HG03575 (cell line): ENCODE measurements around the gene LPIN1.
"Not testable (repeated sequence)": the region's sequence is repeated elsewhere in the genome, so short reads cannot be mapped to it uniquely, and the experiment has no call there.

Experiments
- ATAC-seq: cut with Tn5 transposase; IDR thresholded peaks from one replicate; pipeline ENCODE4 v1.9.1; 2021; ENCODE audit not compliant: unreplicated experiment, insufficient number of reproducible peaks, low FRiP score; ENCODE audit errors: extremely low read depth

The LPIN1 gene

DNA sequence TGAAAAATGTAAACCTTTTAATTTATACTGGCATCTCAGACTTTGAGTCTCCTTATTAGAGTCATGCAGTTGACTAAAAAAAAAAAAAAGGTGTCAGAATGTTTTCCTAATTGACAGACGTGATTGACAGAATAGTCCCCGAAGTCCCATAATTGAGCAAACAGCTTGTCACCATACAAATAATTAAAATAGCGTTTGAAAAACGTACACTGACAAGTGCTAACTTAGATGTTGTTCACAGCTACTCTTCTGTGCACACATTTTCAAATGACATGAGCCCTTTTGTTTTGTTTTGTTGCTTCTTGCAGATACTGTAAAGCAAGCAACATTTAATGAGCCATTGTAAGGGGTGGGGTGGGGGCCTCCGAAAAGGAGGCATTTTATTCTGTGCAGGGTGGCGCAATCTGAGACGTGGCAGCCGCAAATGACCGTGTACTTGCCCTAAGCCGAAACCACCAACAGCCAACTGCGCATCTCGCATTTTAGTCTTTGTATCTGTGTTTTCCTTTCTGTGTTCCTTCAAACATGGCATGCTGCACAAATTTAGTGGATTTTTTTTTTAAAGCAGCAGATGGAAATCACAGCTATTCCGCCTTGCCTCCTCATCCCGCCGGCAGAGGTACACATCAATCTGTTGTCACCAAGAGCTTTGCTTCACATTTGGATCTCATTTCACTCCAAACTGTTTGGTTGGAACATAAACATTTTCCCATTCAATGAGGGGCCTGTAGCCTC lies 52.4 kb downstream of the LPIN1 start:
- no peak for ATAC-seq

DNA sequence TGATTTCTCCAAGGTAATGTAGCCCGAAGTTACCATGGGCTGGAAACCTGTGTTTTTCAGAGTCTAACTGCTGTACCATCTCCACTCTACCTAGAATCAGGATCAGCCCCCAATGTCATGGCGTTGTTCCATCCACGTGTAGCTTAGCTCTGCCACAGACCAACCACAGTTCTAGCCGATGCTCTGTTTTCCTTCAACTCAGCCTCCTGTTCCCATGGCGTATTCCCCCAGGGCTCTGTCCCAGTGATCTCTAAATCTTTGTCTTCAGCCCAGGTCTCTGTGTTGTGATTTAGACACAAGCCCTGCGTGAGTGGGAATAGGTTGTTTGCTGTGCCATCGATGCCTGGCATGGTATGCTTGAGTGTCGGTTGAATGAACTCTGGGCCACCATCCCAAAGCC lies 53.4 kb downstream of the LPIN1 start:
- no peak for ATAC-seq

DNA sequence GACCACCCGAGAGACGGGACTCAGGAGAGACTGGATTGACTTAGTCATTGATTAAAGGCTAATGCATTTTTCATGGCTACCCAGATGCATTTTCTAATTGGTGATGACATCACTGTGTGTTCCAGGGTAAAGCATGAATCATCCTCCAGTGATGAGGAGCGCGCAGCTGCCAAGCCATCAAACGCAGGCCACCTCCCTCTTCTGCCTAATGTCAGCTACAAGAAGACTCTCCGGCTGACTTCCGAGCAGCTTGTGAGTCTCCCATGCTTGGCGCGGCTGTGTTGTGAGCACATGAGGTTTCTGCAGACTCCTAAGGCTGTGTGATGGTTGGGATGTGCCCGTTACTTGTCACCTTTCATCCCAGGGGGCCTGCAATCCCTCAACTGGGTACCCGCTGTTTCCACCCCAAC lies 56.4 kb downstream of the LPIN1 start:
- ATAC-seq = no peak

DNA sequence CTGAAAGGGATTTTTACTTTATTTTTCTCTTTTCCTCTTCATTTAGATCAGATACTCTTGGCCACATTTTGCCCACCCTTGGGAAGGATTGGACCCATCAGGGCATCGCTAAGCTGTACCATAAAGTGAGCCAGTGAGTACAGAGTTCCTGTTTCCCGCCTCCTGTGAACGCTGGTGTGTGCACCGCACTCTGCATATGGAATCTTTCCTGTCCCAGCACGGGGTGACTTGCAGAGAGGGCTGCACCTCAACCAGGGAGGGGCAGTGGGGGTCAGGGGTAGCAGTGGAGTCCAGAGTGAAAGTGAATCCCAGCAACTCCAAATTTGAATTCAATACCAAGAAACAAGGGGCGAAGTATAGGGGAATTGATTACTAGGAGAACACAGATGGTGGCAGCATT lies 58.6 kb downstream of the LPIN1 start:
- no peak for ATAC-seq

DNA sequence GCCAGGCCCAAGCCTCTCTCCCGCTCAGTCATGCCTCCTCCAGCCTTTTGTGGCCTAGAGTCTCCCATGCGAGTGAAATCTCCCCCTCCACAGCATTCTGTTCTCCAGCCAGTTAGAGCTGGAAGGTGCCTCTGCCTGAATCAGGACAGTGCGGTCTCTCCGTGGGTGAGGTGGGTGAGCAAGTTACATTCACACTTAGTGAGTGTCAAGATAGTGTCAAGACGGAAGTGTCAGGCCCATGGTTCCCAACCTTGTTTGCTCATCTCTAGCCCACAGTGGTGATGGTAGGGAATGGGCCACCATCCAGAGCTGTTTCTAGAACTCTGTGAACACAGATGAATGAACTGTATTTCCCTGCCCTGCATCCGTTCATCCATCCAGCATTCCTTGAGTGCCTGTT lies 59.5 kb downstream of the LPIN1 start:
- no peak for ATAC-seq

DNA sequence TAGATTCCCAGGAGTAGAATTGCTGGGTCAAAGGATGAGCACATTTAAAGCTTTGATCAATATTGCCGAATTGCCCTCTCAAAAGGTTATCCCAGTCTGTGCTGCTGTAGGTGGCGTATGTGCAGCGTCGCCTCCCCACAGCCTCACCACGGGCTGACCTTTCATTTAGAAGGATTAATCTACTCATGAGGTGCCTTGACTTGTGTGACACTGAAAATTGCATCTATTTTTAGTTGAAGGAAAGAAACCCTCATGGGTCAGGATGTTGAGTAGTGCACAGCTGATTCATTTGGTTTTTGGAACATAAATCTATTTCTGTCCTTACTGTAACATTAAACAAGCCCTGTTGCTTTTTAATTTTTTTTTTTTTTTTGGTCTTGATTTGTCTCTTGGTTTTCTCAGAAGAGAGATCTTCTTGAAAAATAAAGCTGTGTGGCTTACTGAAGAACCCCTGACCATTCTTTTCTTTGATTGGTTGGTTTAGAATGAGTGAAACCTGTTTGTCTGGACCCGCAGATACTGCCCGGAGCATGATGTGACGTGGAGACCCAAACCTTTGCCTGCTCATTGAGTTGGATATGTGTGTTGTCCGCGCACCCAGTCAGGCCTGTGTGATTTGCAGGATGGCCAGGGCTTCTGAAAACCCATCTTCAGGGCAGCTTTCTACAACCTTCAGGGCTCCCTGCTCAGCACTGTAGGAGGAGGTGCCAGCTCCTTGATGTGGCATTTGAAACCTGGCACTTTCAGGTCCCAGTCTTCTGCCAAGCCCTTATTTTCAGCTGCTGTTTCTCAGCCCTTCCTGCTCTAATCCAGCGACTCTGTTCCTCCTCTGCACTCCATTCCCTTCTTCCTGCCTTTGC lies 61.0 kb downstream of the LPIN1 start:
- no peak for ATAC-seq

DNA sequence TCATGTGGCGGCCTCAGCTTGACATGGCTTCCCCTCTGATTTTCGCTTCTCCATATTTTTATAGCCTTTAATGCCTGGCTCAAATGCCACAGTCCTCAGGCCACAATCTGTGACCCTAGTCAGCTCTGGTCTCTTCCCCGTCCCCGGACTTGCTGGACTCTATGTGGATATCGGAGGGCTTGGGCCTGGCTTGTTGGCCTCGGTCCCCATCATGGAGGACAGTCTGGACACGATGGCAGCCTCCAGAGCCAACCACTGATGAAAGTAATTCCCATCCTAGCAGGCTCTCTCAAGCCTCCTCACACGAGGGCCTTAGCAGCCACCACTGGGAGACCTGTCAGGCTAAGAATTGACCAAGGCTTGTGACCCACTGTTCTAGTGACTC lies 61.6 kb downstream of the LPIN1 start:
- no peak for ATAC-seq

DNA sequence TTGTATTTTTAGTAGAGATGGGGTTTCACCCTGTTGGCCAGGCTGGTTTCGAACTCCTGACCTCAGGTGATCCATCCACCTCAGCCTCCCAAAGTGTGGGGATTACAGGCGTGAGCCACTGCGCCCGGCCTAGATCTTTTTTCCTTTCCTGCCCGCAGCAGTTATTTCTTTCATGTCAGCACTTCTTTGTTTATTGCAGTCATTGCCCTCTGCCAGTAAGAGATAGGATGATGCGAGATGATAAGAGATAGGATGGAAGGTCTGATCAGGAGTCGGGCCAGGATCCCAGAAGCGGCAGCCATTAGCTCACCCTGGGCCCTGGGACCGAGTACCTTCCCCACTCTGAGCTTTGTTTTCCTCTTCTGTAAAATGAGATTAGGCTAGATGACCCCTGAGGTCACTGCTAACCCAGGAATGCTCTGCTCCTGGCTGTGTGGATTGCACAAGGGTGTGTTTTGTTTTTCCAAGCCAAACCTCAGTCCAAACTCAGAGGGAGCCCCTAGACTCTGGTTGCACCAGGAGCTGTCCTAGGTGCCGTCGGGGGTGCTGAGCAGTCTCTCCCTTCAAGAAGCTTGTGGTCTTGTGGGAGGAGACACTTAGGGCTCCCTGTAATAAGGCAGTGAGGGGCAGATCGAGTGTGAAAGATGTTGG lies 63.3 kb downstream of the LPIN1 start:
- ATAC-seq = no peak

DNA sequence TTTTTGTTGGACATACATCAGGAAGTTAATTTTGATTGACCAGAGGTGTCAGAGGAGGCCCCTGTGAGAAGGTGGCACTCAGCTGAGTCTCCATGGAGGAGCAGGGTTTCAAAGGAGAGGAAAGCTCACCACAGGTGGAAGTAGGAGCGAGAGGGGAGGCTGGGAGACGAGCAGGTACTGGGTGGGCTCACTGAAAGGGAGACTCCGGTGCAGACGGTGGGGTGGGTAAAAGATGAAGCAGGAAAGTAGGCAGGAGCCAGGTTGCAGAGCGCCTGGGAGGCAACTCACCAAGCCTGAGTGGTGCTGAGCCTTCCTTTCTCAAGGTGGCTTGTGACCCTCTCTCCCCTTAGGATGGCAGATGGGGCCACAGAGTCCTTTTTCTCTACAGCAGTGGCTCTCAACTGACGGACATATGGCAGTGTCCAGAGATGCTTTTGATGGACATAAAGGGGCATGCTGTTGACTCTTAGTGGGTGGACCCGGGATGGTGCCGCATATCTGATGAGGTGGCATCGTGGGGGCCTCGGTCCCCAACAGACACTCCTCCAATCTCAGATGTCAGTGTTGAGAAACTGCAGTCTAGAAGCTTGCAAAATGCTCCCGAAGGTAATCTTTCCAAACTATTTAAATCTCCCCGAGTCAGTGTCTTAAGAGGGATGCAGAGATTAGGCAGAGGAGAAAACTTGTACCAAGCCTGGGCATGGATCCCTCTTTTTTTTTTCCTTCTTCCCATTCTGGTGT lies 64.0 kb downstream of the LPIN1 start:
- ATAC-seq = no peak

DNA sequence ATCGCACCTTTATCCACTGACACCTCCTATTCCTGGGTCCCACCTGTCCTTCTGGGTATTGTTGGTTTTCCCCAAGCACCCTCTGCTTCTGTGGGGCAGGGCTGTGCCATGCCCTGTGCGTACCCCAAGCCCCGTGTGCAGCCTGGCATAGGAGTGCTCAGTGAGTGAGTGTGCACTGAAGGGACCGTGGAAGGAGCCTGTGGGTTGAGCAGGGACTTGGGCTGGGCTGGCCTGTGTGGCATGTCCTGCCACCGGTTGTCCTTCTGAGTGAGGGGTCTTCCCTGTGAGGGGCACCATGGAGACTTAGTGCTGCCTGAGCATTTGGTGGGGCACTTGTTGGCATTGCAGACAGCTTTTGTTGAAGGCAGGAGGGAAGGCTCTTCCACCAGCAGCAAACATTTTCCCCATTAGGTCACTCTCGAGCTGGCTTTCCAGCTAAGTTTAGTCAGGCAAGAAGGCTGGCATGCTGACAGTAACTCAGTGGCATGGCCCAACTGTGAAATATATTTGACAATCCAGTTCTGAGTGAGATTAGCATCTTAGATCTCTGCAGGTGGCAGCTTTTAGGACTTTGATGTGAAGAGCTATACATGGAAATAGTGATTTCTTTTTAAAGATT lies 64.7 kb downstream of the LPIN1 start:
- no peak for ATAC-seq

DNA sequence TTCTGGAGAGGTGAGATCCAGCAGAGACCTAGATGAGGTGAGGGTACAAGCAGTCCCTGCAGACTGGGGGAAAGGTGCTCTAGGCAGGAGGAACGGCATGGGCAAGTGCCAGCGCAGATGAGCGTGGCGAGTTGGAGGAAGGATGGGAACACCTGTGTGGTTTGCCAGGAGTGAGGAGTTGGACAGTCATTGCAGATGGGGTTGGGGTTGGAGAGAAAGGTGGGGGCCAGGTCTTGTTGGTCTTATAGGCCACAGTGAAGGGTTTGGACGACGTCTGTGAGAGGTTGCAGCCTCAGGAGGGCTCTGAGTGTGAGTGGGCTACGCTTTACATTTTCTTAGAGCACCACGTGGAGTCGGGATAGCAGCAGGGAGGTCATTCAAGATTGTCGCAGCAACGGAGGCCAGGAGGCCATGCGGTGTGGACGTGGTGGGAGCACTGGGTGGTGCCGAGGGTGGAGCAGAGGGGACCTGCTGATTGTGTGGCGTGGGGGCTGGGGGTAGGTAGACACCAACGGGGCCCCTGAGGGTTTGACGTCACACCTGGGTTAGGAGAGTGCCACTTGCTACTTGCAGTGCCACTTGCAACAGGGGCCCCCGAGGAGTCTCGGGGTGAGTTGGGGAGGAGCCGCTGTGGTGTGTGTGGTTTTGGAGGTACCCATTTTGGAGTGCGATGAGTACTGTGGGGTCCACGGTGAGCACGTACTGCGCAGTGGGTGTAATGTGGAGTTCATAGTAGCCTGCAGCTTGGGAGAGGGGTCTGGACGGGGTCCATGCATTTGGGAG lies 66.2 kb downstream of the LPIN1 start:
- ATAC-seq = no peak

DNA sequence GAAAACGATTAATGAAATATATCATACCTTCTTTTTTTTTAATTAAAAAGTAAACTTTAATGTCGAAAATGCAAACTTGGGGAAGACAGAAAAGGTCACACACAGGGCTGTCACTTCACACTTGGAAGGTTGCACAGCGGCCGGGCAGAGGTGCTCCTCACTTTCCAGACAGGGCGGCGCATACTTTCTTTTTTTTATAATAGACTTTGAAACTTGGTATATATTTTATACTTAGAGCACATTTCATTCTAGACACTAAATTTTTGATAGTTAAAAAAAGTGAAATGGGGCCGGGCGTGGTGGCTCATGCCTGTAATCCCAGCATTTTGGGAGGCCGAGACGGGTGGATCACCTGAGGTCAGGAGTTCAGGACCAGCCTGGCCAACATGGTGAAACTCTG lies 66.9 kb downstream of the LPIN1 start:
- ATAC-seq = not testable (repeated sequence)

DNA sequence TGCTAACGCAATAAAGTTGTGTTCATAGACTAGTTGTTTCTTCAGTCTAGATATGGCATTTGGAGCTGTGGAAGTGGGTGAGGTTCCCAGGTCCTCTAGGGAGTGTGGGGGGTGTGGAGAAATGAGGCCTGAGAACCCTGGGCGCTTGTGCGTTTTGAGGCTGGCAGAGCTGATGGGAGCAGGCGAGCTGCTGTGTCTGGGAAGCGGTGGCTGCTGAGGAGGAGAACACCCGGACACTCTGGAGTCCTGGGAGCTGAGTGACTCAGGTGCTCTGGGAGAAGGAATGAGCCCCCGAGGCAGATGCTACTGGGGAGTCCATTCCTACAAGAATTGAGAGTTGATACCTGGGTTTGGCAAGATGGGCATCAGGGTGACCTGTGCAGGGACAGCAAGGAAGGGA lies 67.5 kb downstream of the LPIN1 start:
- ATAC-seq = no peak

DNA sequence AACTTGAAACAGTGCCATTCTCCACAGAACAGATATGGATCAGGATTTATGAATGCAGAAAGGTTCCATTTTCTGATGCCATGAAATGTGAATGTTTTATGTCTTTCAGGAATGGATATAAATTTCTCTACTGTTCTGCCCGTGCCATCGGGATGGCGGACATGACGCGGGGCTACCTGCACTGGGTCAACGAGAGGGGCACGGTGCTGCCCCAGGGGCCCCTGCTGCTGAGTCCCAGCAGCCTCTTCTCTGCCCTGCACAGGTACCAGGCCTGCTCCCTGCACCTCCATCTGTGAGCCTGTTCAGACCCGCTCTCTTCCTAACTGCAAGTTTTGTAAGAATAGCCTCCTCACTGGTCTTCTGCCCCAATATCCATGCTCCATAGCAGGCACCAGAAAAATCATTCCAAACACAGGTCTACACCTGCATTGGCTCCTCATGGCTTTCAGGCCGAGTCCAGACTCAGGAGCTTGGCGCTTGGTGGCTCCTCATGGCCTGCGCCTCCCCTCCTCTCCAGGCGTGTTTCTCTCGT lies 68.6 kb downstream of the LPIN1 start:
- no peak for ATAC-seq

DNA sequence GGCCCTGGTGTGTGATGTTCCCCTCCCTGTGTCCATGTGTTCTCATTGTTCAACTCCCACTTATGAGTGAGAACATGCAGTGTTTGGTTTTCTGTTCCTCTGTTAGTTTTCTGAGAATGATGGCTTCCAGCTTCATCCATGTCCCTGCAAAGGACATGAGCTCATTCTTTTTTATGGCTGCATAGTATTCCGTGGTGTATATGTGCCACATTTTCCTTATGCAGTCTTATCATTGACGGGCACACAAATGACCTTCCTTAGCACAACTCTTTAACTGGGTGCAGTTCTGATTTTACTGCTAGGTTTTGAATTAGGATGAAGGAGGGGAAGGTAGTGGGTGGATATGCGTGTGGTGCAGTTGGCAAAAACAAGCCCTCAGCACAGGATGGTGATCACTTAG lies 70.5 kb downstream of the LPIN1 start:
- not testable (repeated sequence) for ATAC-seq

DNA sequence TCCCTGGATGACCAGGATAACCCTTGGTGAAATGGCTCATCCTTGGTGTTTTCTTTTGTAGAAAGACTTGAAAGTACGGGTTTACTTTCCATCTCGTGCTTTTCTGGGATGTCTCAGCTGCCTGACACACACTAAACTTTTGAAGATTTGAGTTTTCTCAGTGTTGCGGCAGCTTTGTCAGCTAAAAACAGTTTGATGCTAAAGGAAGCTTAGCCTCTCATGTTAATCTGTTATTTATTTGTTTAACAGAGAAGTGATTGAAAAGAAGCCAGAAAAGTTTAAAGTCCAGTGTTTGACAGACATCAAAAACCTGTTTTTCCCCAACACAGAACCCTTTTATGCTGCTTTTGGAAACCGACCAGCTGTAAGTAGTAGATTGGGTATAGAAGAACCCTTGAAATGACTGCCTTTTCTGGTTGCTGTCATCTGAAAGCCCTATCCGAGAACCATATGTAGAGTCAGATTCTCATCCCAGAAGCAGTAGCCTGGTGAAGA lies 72.8 kb downstream of the LPIN1 start:
- ATAC-seq = no peak

DNA sequence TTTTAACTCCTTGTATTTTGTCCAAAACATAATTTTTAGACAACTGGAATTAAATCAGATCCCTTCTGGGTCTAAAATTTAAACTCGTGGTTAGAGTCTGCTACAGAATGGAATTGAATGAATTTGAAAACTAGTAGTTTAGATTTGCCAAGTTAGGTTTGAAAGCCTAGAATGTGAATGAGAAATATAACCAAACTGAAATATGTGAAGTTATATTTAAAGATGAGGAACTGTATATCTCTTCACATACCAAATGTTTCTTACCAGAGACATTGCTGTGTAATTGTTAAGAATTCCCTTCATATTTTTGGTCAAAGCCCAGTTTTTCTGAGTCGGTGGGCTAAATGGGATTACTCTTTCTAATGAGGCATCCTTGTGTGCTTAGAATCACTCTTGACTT lies 74.2 kb downstream of the LPIN1 start:
- no peak for ATAC-seq

DNA sequence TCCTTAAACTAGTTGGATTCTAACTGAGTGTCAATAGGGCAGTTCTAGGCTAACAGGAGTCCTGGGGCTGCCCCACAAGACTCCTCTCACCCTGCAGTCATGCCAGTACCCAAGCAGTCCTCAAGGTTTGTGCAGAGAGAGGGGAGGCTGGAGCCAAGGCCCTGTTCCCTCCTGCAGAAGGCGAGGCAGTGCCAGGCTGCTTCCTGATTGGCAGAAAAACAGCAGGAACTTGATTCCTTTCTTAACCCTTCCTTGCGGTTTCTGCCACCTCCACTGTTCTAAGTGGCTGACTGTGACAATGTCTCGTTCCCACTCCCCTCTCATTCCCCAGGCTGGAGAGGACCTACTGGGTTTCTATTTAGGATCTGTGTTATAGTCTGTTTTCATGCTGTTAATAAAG lies 75.3 kb downstream of the LPIN1 start:
- ATAC-seq = no peak
